Smooth muscle cell (in vitro differentiated cells): ENCODE data around the gene LCTL. TPM values are rescaled to one million over a fixed set of nuclear protein-coding genes. Genes with fewer than 3 reads are reported as not detected.

ENCODE experiments used
- DNase-seq: peaks from one replicate; lab custom pipeline; 2025; ENCODE audit not compliant: unreplicated experiment; lab: John Stamatoyannopoulos, UW
- H2AFZ ChIP-seq: fragments of 200-600 bp; sonication (generic); 2 replicates; pipeline ENCODE4 v1.6.0; 2016; ENCODE audit warnings: antibody characterized with exemption, low read depth, mild to moderate bottlenecking
- H3F3A ChIP-seq: fragments of 200-600 bp; sonication (generic); 2 replicates; pipeline ENCODE4 v1.6.0; 2017; ENCODE audit warnings: antibody characterized with exemption, low read depth
- H3K27ac ChIP-seq: fragments of 200-600 bp; sonication (generic); 2 replicates; pipeline ENCODE4 v1.5.1; 2016; ENCODE audit warnings: low read depth, mild to moderate bottlenecking
- H3K27me3 ChIP-seq: fragments of 200-600 bp; sonication (generic); 2 replicates; pipeline ENCODE4 v1.6.1; 2016; ENCODE audit warnings: low read depth, mild to moderate bottlenecking
- H3K36me3 ChIP-seq: fragments of 200-600 bp; sonication (generic); 2 replicates; pipeline ENCODE4 v1.5.1; 2016; ENCODE audit warnings: low read depth
- H3K4me1 ChIP-seq: fragments of 200-600 bp; sonication (generic); 2 replicates; pipeline ENCODE4 v1.5.1; 2016; ENCODE audit warnings: low read depth
- H3K4me2 ChIP-seq: fragments of 200-600 bp; sonication (generic); 2 replicates; pipeline ENCODE4 v1.6.0; 2016; ENCODE audit warnings: mild to moderate bottlenecking
- H3K4me3 ChIP-seq: fragments of 200-600 bp; sonication (generic); 2 replicates; pipeline ENCODE4 v1.5.1; 2016; ENCODE audit warnings: mild to moderate bottlenecking
- H3K79me2 ChIP-seq: fragments of 200-600 bp; sonication (generic); 2 replicates; pipeline ENCODE4 v1.6.0; 2016; ENCODE audit warnings: low read depth, mild to moderate bottlenecking
- H3K9ac ChIP-seq: fragments of 200-600 bp; sonication (generic); 2 replicates; pipeline ENCODE4 v1.6.0; 2016; ENCODE audit warnings: low read depth
- H3K9me3 ChIP-seq: fragments of 200-600 bp; sonication (generic); replicated peaks from 2 replicates; pipeline ENCODE4 v1.5.1; 2016; ENCODE audit warnings: low read depth
- H4K20me1 ChIP-seq: fragments of 200-600 bp; sonication (generic); 2 replicates; pipeline ENCODE4 v1.6.0; 2016; ENCODE audit warnings: low read depth
- WGBS: methylation state at CpG from one replicate; pipeline ENCODE4 v1.1.7; 2016; ENCODE audit warnings: low lambda C conversion rate; 5-methylcytosine and 5-hydroxymethylcytosine counted together
- polyA plus RNA-seq: library from polyadenylated mRNA; unstranded; fragments of >200 nt; fragmentation: Nextera tagmentation; extraction: Ambion mirVana; gene quantifications from 2 replicates; pipeline ENCODE4 v1.2.1, GENCODE V29; 2016
- total RNA-seq: library from RNA; depleted of rRNA; stranded (reverse); fragments of >200 nt; gene quantifications from 2 replicates; pipeline ENCODE4 v1.2.3, GENCODE V29; 2014
- TF ChIP-seq, protein P1 (sequence below): fragments of 200-600 bp; sonication (generic); IDR thresholded peaks from 2 replicates; pipeline ENCODE4 v1.5.1; 2017; ENCODE audit warnings: borderline replicate concordance, mild to moderate bottlenecking, antibody characterized with exemption; ENCODE audit not compliant: insufficient read depth, poor library complexity, severe bottlenecking

The LCTL gene
- total and polyA plus RNA-seq, 2 experiments from 2014 or later: 4.3 to 6.4 TPM

DNA sequence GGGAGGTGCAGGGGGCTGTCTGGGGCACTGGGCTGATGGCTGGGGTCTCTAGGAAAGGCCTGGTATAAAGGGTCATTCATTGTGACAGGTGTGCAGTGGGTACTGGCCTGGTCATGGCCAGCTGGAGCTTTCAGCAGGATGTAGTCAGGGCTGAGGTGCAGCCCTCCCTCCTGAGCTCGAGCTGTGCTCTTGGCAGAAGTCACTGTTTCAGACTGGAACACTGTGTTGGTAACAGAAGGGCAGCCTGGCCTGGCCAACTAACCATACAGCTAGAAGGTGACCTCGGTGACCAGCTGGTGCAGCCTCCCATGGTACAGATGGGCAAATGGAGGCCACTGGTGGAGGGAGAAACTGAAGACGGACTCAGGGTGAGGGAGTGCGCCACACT is 34.4 kb upstream of the LCTL start:
- Histone ChIP-seq H3K79me2 (no peaks in the 10 kb centered on the region), H3K4me2 (no peak overlapping the region), H3K4me1 (no peaks in the 10 kb centered on the region), H3K36me3 (no peaks in the 10 kb centered on the region), H3K9ac (no peak overlapping the region), H2AFZ (no peak overlapping the region), H3K27me3 (no peaks in the 10 kb centered on the region), H3K27ac (no peak overlapping the region), H3F3A (no peaks in the 10 kb centered on the region), H3K9me3 (no peaks in the 10 kb centered on the region), H4K20me1 (no peaks in the 10 kb centered on the region), H3K4me3 (no peak overlapping the region)
- 96% methylated on average over 4 of the region's 4 CpGs for WGBS
- DNase-seq: no peak
- TF ChIP-seq, protein P1, sequence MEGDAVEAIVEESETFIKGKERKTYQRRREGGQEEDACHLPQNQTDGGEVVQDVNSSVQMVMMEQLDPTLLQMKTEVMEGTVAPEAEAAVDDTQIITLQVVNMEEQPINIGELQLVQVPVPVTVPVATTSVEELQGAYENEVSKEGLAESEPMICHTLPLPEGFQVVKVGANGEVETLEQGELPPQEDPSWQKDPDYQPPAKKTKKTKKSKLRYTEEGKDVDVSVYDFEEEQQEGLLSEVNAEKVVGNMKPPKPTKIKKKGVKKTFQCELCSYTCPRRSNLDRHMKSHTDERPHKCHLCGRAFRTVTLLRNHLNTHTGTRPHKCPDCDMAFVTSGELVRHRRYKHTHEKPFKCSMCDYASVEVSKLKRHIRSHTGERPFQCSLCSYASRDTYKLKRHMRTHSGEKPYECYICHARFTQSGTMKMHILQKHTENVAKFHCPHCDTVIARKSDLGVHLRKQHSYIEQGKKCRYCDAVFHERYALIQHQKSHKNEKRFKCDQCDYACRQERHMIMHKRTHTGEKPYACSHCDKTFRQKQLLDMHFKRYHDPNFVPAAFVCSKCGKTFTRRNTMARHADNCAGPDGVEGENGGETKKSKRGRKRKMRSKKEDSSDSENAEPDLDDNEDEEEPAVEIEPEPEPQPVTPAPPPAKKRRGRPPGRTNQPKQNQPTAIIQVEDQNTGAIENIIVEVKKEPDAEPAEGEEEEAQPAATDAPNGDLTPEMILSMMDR: no peak

DNA sequence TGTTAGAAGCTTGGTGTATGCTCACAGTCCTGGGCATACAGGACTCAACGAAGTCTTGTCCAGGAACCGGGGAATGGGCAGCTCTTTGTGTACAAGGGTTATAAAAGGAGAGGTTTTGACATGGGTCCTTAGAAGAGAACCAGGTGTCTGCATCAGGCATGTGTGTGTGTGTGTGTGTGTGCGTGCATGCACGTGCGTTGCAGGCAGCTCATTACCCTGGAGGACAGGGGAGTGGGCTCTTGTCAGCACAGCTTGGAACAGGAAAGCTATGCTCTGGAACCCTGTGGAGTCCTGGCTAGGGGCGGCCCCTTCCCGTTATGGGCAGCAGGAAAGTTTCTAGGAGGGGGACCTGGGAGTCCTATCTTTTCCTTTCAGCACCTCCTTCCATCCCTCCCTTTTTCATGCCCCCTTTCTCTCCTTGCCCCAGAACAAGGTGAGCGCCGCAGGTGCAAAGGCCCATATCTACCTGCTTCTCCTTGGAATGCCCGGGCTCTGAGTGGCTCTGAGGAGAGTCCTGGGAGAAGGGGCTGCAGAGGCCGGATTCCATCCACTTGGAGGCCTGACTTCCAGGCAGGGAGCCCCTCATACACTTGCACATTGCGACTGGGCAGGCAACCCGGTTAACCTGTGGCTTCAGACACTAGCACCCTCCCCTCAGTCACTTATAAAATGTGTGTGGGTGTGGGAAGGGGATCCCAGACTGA is 33.9 kb upstream of the LCTL start:
- Histone ChIP-seq H3K4me2 (no peak overlapping the region), H3K9me3 (no peaks in the 10 kb centered on the region), H3K27me3 (no peaks in the 10 kb centered on the region), H2AFZ (no peak overlapping the region), H3K27ac (no peak overlapping the region), H3K4me3 (no peak overlapping the region), H3K9ac (no peak overlapping the region), H3K36me3 (no peaks in the 10 kb centered on the region), H3F3A (no peaks in the 10 kb centered on the region), H3K79me2 (no peaks in the 10 kb centered on the region), H3K4me1 (no peaks in the 10 kb centered on the region), H4K20me1 (no peaks in the 10 kb centered on the region)
- WGBS: 84% methylated on average over 13 of the region's 13 CpGs
- TF ChIP-seq, protein P1: no peak
- DNase-seq: no peak

DNA sequence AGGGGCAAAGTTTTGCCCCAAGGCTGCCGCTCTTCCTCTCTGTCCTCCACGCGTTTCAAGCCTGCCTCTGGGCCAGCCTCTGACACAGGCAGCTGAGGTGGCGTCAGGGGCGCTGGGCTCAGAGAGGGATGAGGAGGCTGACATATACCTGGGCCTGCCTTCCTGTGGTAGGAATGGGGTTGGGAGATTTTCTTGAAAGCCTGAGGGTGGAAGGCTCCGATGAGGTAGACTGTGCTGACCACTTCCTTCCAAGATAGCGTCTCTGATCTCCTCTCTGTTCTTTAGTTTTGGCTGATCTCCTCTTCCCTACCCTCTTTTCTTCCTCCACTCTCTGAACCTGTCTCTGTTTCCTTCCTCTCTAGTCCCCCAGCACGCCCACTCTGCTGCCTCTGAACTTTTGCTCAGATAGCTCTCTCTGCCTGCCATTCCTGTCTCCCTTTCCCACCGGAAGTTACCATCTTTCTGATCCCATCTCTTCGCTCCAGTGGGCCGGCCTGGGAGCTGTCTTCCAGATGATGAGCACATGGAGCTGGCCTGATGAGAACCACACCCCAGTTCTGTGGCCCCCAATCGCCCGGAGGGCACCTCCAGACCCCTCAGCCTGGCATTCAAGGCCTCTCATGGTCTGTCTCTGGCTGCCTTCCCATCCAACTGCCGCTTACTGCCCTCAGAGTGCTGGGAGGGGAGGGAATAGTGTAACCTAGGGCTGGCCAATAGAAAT is 32.5 kb upstream of the LCTL start:
- no peak overlapping the region for H3K4me3 ChIP-seq
- no peak overlapping the region for H2AFZ ChIP-seq
- no peaks in the 10 kb centered on the region for H3K27me3 ChIP-seq
- H3F3A ChIP-seq: no peaks in the 10 kb centered on the region
- TF ChIP-seq, protein P1: no peak
- no peaks in the 10 kb centered on the region for H3K4me1 ChIP-seq
- H4K20me1 ChIP-seq: no peaks in the 10 kb centered on the region
- H3K79me2 ChIP-seq: no peaks in the 10 kb centered on the region
- H3K27ac ChIP-seq: no peak overlapping the region
- no peaks in the 10 kb centered on the region for H3K9me3 ChIP-seq
- WGBS: 87% methylated on average over 14 of the region's 14 CpGs
- no peak for DNase-seq
- H3K4me2 ChIP-seq: no peak overlapping the region
- no peaks in the 10 kb centered on the region for H3K36me3 ChIP-seq
- no peak overlapping the region for H3K9ac ChIP-seq
